Right lobe of liver (tissue), 4 donors: ENCODE results near the gene TMEM247.

ENCODE experiments used
- POLR2A ChIP-seq: fragments of 450-650 bp; IDR thresholded peaks from one replicate; pipeline ENCODE4 v1.6.1; 2017; ENCODE audit warnings: antibody characterized with exemption, mild to moderate bottlenecking
- TF ChIP-seq, protein P1 (sequence below), 4 donors: fragments of 200-600 bp in 3 of 4; fragments of 450-650 bp in 1 of 4; IDR thresholded peaks; one replicate each; pipeline versions ENCODE4 v1.5.1 to v1.8.0; 2016 to 2022; ENCODE audit warnings: antibody characterized with exemption in 4 of 4, mild to moderate bottlenecking in 2 of 4
- donor health status: DM: no; HTN: no; CAD: no.
- donor health status: DM: no; HTN: no; CAD: no.
- donor health status: DM: no; HTN: yes; CAD: no.

DNA sequence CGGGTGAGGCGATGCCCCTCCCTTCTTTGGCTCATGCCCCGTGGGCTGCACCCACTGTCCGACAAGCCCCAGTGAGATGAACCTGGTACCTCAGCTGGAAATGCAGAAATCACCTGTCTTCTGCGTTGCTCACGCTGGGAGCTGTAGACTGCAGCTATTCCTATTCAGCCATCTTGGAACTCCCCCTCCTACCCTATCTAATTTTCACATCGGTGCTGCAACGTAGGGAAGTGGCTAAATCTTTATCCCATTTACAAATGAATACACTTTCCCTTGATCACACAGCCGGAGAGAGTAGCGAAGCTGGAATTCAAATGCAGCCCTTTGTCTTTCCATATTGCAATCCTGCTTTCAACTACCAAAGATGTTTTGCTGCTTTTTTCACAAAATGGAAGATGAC lies 1.4 kb upstream of the TMEM247 start:
- TF ChIP-seq, protein P1, sequence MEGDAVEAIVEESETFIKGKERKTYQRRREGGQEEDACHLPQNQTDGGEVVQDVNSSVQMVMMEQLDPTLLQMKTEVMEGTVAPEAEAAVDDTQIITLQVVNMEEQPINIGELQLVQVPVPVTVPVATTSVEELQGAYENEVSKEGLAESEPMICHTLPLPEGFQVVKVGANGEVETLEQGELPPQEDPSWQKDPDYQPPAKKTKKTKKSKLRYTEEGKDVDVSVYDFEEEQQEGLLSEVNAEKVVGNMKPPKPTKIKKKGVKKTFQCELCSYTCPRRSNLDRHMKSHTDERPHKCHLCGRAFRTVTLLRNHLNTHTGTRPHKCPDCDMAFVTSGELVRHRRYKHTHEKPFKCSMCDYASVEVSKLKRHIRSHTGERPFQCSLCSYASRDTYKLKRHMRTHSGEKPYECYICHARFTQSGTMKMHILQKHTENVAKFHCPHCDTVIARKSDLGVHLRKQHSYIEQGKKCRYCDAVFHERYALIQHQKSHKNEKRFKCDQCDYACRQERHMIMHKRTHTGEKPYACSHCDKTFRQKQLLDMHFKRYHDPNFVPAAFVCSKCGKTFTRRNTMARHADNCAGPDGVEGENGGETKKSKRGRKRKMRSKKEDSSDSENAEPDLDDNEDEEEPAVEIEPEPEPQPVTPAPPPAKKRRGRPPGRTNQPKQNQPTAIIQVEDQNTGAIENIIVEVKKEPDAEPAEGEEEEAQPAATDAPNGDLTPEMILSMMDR (IDR thresholded peaks at IDR 0.05) = no peak
- no peak for TF ChIP-seq POLR2A
